ENCODE results near the gene CSNK1E.

CSNK1E gene

DNA sequence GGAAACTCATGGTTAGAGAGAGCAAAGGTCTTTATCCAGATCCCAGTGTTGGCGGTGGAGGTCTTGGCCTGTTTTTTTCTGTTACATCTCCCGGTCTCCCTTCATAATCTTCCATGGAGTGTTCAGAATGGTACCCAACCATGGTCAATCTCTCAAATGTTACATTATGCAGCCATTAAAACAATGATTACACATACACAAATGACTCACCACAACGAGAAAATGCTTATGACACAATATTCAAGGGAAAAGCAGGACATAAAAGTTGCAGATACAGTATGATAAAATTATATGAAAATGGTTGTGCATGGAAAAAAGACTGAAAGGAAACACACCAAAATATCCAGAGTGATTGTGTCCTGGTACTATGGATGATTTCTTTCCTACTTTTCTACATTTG lies 17.8 kb upstream of the CSNK1E start:
- DNase-seq (ENCODE audit: low read depth in 4 of 4, low spot score in 1 of 4): no peak

DNA sequence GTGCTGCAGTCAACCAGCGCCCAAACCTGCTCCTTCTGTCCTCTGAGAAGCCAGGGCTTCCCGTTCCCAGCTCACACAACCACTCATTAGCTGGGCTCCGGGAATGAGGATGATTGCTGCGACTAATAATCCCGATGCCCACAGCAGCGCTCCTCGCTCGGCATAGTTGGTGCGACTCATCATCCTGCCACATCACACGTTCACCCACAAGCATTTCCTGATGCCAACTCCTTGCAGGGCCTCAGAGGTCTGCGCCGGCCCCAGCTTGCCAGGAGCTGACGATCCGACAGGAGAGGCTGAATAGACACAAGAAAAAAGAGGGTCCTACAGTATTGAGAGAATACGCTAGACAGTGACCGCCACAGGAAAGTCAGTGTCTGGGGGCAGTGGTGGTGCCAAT lies 10.6 kb upstream of the CSNK1E start:
- no peak for DNase-seq (ENCODE audit: low read depth in 4 of 4, low spot score in 1 of 4)

GRCh38 chr22:38327396-38327795 lies 10.2 kb upstream of the CSNK1E start:
- no peak for DNase-seq (ENCODE audit: low read depth in 4 of 4, low spot score in 1 of 4)

GRCh38 chr22:38325587-38325986 lies 8.4 kb upstream of the CSNK1E start:
- DNase-seq (ENCODE audit: low read depth in 4 of 4, low spot score in 1 of 4): no peak

GRCh38 chr22:38320605-38321402 lies 3.6 kb upstream of the CSNK1E start:
- no peak for DNase-seq (ENCODE audit: low read depth in 4 of 4, low spot score in 1 of 4)

DNA sequence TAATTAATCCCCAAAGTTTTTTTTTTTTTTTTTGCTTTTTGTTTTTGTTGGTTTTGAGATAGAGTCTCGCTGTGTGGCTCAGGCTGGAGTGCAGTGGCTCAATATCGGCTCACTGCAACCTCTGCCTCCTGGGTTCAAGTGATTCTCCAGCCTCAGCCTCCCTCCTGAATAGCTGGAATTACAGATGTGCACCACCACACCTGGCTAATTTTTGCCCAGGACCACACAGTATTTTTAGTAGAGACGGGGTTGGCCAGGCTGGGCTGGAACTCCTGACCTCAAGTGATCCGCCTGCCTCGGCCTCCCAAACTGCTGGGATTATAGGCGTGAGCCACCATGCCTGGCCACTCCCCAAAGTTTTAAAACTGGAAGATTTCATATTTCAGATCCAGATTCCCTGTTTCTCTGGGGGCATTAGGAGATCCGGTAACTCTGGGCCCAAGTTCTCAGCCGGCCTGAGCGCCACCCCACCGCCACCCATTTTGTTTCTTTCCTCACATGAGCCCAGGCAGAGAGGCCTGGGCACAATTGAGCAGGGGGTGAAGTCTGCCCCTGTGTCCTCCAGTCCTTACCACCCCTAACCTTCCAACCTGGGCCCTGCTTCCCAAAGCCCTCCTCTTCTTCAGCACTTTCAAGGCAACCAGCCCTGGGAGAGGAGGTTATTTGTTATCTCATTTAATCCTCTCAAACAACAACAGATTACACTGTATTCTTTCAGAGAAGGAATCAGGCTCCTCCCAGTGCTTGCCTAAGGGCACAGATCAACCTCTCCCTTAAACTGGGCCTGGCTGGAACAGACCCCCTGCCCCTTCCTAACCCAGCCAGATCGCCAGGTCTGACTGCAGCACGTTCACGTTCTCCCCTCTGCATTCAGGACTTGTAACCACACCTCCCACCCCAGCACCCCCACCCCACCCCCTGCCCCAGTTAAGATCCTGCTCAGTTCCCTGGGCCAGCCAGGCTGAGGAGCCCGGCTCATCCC lies 1.9 kb upstream of the CSNK1E start:
- no peak for DNase-seq (ENCODE audit: low read depth in 4 of 4, low spot score in 1 of 4)

DNA sequence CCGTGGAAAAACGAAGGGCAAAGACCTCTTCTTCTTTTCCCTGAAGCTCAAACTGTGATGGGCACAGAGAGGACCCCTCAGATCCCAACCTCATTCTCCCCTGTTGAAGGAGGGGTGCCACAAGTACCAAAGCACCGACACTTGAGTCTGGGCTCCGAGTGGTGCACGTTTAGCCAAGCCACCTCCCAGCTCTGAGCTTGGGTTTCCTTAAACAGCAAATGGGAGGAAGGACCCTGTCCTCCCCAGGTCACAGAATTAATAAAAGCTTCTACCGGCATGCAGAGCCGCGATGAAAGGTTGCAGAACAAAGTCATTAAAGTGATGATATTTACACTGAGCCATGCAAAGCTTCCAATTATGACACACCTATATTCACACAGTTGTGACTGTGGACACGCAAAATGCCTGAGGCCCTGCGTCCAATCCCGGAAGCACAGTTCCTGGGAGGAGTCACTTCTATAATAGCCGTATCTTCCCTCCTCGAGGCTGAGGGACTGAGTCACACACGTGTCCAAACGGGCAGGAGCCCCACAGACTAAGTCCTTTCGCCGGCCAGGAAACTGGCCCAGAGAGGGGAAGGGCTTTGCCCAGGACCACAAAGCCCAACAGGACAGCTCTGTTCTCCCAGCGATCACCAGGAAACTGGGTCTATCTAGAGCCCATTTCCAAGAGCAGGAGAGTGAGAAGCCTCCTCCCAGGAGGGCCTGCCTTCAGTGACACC lies 922 bp upstream of the CSNK1E start:
- DNase-seq (ENCODE audit: low read depth in 4 of 4, low spot score in 1 of 4): no peak

DNA sequence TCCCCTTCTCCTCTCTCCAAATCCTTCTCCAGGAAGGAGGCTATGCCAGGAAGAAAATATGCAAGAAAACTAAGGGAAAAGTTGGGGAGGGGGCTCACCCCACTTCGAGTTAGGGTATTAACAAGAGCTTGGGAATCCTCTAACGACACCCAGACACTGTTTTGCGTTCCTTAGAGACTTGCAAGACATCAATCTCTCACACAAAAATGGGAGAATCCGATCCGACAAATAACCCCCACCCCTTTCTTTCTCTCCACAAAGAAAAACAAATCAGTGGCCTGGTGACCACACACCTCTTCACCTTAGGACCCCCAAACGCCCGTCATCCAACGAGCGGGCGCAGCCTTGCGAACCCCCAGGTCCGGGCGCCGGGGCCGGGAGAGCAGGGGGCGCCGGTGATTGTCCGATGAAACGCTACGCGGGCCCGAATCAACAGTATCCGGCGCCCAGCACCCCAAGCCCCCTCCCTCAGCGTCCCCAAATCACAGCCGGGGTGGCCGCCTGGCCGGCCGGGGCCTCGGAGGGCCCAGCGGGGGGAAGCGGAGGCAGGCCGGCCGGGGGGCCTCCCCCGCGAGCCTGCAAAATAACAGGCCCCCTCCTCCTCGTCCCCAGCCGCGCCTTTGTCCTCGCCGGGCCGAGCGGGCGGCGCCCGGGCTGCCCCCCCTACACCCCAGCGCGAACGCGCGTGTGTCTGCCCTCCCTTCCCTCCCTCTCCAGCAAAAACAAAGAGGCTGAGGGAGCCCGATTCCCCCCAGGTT lies 690 bp downstream of the CSNK1E start:
- peak in 1 of 4 experiments; percentile 29 for DNase-seq (ENCODE audit: low read depth in 4 of 4, low spot score in 1 of 4)

DNA sequence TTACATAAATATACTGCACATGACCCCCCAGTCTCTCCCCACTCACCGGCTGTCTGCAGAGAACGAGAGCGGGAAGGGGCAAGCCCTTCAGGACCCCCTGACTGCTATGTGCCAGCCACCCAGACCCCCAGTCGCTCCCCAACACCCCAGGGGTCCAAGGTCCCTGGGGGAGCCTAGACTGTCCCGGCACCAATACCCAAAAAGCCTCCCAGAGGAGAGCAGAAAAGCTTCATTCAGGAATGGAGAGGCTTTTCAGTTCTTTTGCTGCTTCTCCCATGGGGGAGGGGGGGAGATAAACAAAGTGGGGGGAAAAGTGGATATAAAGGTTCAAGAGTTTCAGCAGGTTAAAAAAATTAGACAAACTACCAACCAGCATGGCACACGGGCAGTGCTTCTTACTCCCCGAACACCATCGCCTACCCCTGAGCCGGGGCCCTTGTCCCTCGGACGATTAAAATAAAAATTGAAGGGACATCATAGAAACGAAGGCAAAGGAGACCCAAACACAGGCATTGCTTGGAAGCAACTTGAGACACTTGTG lies 1.3 kb downstream of the CSNK1E start:
- DNase-seq (ENCODE audit: low read depth in 4 of 4, low spot score in 1 of 4): no peak

- DNase-seq (ENCODE audit: low read depth in 4 of 4, low spot score in 1 of 4): no peak
Observed at GRCh38 chr22:38314933-38315822, 2.1 kb downstream of the CSNK1E start.

- DNase-seq (ENCODE audit: low read depth in 4 of 4, low spot score in 1 of 4): no peak
Observed at GRCh38 chr22:38314051-38314932, 2.9 kb downstream of the CSNK1E start.

DNA sequence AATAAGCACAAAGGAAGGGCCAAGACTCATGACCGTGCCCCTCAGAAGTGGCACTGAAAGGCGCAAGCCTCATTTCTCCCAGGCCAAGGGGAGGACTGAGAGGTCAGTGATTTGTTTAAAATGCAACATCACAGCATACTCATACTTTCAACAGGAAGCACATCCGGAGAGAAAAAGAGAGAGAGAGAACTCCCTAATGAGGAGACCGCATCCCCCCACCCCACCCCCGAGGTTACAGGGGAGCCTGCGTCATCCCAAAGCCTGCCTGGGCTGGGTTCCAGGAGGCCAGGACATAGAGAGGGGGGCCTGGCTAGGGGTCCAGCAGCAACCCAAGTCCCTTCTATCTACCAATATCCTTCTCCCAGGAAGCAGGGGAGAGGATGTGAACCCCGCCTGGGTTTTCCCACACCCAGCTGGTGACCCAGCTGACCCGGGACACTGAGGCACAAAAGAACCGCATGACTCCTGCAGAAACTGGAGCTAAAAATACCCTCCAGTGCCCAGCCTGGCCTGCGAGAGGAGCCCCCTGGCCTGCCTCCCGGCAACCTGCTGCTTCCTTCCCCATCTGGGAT lies 3.8 kb downstream of the CSNK1E start:
- DNase-seq (ENCODE audit: low read depth in 4 of 4, low spot score in 1 of 4): no peak

DNA sequence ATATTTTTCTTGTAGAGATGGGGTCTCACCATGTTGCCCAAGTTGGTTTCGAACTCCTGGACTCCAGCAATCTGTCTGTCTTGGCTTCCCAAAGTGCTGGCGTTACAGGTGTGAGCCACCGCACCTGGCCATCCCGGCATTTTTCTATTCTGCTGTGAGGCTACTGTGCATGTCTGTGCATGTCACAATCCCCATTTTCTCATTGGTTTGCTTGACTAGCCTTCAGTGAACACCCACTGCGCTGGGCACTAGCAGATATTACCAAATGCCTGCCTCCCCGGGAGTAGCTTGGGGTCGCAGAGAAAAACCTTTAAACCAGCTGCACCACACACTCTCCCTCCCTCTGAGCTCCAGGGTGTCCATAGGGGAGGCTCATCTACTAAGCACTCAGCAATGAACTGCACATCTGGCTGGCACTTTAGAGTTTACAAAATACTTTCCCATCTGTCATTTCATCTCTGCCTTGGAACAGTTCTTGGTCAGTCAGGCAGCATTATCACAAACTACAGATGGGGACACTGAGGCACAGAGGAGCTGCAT lies 4.9 kb downstream of the CSNK1E start:
- DNase-seq (ENCODE audit: low read depth in 4 of 4, low spot score in 1 of 4): no peak

DNA sequence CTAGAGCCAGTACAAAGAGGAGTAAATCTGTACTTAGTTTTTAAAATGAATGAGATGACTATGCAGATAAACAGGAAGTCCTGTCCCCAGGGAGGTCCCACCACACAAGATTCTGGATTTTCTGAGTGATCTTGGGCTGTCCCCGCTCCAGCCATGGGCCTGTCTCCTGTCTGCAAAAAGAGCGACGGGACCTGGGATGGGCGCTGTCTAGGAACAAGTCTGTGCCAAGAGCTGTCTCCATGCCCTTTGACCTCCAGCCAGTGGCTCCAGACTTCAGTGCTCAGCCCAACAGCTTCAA lies 6.0 kb downstream of the CSNK1E start:
- DNase-seq (ENCODE audit: low read depth in 4 of 4, low spot score in 1 of 4): no peak

DNA sequence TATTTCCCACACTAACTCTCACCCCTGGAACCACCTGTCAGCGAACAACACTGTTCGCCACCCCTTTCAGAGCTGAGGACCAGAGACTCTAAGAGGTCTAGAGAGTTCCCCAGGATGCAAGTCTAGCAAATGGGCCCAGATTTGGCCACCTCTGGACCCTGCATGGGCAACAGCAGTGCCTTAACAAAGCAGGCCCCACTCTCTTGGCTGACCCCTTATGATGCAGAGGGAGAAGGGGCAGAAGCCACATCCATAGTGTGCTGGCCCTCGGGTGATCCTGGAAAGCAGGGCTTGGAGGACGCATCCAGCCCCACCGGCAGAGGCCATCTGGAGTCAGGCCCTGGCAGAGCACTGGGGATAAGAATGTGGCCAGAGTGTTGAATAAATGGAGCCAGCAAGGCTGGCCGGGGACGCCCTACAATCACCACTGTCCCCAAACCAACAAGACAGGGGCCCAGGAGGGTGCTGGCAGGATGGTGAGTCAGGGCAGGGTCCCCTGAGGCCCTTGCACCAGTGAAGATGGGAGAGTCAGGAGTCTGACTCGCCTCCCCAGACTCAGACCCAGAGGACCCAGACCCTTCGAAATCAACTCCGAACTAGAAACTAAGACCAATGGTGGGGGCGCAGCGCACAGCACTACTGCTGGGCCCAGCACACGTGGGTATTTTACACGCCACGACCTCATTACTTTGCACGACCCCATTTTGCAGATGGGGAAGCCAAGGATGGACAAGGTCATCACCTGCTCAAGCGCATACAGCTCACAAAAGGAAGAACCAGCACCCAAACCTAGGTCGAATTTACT lies 6.5 kb downstream of the CSNK1E start:
- DNase-seq (ENCODE audit: low read depth in 4 of 4, low spot score in 1 of 4): no peak

GRCh38 chr22:38309614-38310517 lies 7.4 kb downstream of the CSNK1E start:
- DNase-seq (ENCODE audit: low read depth in 4 of 4, low spot score in 1 of 4): no peak
